ENCODE data around the gene RNF212.
"Not testable (repeated sequence)": the region's sequence is repeated elsewhere in the genome, so short reads cannot be mapped to it uniquely, and the experiment has no call there.

- TF ChIP-seq CTCF, POLR2A (IDR thresholded peaks at IDR 0.05): not testable (repeated sequence)
Measured at GRCh38 chr4:1053891-1054290, 59.5 kb downstream of the RNF212 start.
